ENCODE measurements around the gene SUPT6H.

DNA sequence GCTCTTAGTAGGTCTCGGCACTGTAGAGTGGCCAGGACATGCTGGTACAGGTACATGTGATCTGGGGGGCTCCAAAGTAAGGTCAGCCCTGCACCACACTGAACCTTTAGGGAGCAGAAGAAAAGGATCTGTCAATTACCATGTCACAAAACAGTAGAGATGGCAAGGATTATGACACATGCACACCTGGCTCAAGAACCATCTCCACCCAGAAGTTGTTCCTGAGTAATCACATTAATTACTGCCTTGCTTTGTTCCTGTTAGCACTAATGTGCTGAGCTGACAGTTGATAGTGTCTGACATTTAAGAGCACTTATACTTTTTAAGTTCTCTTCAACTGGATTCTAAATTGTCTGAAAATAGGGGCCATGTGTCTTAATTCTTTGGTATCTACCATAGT is 26.5 kb upstream of the SUPT6H start:
- no peak for TF ChIP-seq EZH2 (IDR thresholded peaks at IDR 0.05; ENCODE audit: insufficient read depth, poor library complexity, severe bottlenecking)
- no peak for TF ChIP-seq EZH2phosphoT487 (IDR thresholded peaks at IDR 0.05; ENCODE audit: insufficient read depth, low read depth)
